ENCODE results near the gene CDCA7. TPM values are rescaled to one million over a fixed set of nuclear protein-coding genes. Genes with fewer than 3 reads are reported as not detected.

Gene CDCA7
- total RNA-seq, 1 experiment from 2014 or later: 50.3 TPM

- Histone ChIP-seq H4K91ac (ENCODE audit: insufficient read length, low read depth, low read length) (no peak overlapping the region), H3K9me3 (ENCODE audit: control insufficient read depth, low read depth, low read length) (no peaks in the 10 kb centered on the region), H3K27ac (ENCODE audit: insufficient read length, low read depth, low read length) (no peak overlapping the region), H3K23me2 (ENCODE audit: insufficient read length, low read depth, low read length, poor library complexity, severe bottlenecking) (peaks cover 17% of the 10 kb centered on the region), H2BK15ac (ENCODE audit: low read depth, low read length) (no peak overlapping the region), H3K9ac (ENCODE audit: extremely low read depth, insufficient read length, low read length) (no peak overlapping the region), H2BK120ac (ENCODE audit: low read depth, low read length, poor library complexity, severe bottlenecking) (no peak overlapping the region), H2AFZ (ENCODE audit: low read length) (no peak overlapping the region), H3K27me3 (ENCODE audit: insufficient read depth, low read length) (no peaks in the 10 kb centered on the region), H2BK5ac (ENCODE audit: insufficient read length, low read length) (no peak overlapping the region), H4K8ac (replicated peaks; ENCODE audit: insufficient read length, low read depth, low read length) (no peak overlapping the region), H3K4me1 (ENCODE audit: insufficient read depth, low read length) (peaks cover 2% of the 10 kb centered on the region; the same call in 1 of the 2 replicates), H2AK5ac (ENCODE audit: insufficient read length, low read length) (no peak overlapping the region), H4K5ac (ENCODE audit: insufficient read length, low read depth, low read length) (no peak overlapping the region), H3K23ac (ENCODE audit: insufficient read length, low read depth, low read length) (no peak overlapping the region), H3K56ac (ENCODE audit: insufficient read length, low read depth, low read length) (no peak overlapping the region), H3K14ac (ENCODE audit: insufficient read depth, low read length) (no peak overlapping the region), H2BK20ac (ENCODE audit: low read depth, low read length, poor library complexity, severe bottlenecking) (no peak overlapping the region), H2BK12ac (ENCODE audit: insufficient read length, low read depth, low read length) (no peak overlapping the region), H3K4ac (ENCODE audit: low read depth, low read length) (no peak overlapping the region), H3K79me1 (ENCODE audit: insufficient read depth, low read depth, low read length, poor library complexity, severe bottlenecking) (no peaks in the 10 kb centered on the region), H3T11ph (ENCODE audit: low read length) (no peak overlapping the region), H3K4me2 (ENCODE audit: insufficient read depth, insufficient read length, low read length) (no peak overlapping the region), H4K20me1 (ENCODE audit: control insufficient read depth, insufficient read depth, insufficient read length) (no peaks in the 10 kb centered on the region), H3K79me2 (ENCODE audit: insufficient read depth, low read length) (peaks cover 16% of the 10 kb centered on the region), H3K18ac (ENCODE audit: insufficient read length, low read depth, low read length) (no peak overlapping the region)
- Mint-ChIP-seq H3K27ac (no peak overlapping the region; a peak in 1 of 7 replicates), H3K27me3 (ENCODE audit: low read depth) (peaks cover 4% of the 10 kb centered on the region), H3K9me3 (peaks cover 8 to 14% of the 10 kb centered on the region in 2 experiments; a peak in 3 of 5 replicates), H3K4me3 (no peak overlapping the region), H3K36me3 (ENCODE audit: insufficient read depth in 1 of 3, low read depth in 3 of 3) (peaks cover 9 to 17% (median 13%) of the 10 kb centered on the region in 3 experiments; a peak in 6 of 7 replicates), H3K4me1 (peaks cover 33 to 36% of the 10 kb centered on the region in 2 experiments)
- DNase-seq: no peak
- TF ChIP-seq CTCF (conservative IDR thresholded peaks at IDR 0.05): no peak
- WGBS (ENCODE audit: extremely low coverage, insufficient read length, low lambda C conversion rate): no CpG with 5 or more reads among the region's 4 CpGs
Observed at GRCh38 chr2:173351879-173352278, 2.8 kb upstream of the CDCA7 start.

Data from H9 (cell line).